LNCaP clone FGC (cell line): ENCODE results near the gene GPR180.

Source experiments
- DNase-seq: peaks from one replicate; pipeline ENCODE4 v3.0.0-alpha.2; 2011; ENCODE audit warnings: low read depth
- H3K4me3 ChIP-seq: 2 replicates; pipeline ENCODE4 v1.5.1; 2011; ENCODE audit warnings: mild to moderate bottlenecking, low read depth, low read length, control low read depth
- TF ChIP-seq, protein P1 (sequence below): IDR thresholded peaks from 2 replicates; pipeline ENCODE4 v1.5.1; 2012; ENCODE audit warnings: mild to moderate bottlenecking; ENCODE audit not compliant: control insufficient read depth, insufficient read depth; ENCODE audit errors: extremely low read depth

GPR180 gene

GRCh38 chr13:94569615-94570014 lies 32.0 kb upstream of the GPR180 start:
- TF ChIP-seq, protein P1, sequence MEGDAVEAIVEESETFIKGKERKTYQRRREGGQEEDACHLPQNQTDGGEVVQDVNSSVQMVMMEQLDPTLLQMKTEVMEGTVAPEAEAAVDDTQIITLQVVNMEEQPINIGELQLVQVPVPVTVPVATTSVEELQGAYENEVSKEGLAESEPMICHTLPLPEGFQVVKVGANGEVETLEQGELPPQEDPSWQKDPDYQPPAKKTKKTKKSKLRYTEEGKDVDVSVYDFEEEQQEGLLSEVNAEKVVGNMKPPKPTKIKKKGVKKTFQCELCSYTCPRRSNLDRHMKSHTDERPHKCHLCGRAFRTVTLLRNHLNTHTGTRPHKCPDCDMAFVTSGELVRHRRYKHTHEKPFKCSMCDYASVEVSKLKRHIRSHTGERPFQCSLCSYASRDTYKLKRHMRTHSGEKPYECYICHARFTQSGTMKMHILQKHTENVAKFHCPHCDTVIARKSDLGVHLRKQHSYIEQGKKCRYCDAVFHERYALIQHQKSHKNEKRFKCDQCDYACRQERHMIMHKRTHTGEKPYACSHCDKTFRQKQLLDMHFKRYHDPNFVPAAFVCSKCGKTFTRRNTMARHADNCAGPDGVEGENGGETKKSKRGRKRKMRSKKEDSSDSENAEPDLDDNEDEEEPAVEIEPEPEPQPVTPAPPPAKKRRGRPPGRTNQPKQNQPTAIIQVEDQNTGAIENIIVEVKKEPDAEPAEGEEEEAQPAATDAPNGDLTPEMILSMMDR: no peak
- no peak overlapping the region for H3K4me3 ChIP-seq
- no peak for DNase-seq

DNA sequence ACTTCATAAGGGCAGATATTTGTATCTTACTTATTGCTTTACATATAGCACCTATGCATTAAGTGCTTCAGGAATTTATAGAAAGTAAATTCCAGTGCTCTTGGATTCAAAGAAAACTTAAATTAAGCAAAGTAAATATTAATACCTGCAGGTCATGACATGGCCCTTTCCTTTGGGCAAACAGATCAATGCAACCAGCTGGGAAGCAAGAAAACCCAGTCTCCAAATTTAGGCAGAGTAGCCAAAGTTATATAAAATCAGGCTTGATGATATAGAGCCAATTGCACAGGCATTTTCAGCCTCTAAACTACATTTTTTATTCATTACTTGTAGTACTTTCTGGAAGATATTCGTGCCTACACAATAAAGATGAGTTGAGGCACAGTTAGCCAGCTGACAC lies 22.6 kb upstream of the GPR180 start:
- TF ChIP-seq, protein P1: no peak

DNA sequence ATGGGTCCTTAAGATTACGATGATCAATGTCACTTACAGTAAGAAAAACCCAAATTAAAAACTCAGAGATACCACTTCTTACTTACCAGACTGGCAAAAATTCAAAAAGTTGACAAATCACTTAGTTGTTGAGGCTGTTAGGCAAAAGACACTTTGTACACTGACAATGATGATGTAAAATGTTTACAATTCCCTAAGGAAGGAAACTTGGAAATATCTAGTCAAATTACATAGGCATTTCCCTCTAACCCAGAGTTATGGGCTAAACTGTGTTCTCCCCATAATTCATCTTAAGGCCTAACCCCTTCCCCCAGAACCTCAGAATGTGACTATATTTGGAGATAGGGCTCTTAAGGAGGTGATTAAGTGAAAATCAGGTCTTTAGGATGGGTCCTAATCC lies 17.7 kb upstream of the GPR180 start:
- no peak overlapping the region for H3K4me3 ChIP-seq
- TF ChIP-seq, protein P1: no peak
- no peak for DNase-seq

More for the DNA sequence above, 22.6 kb upstream of the GPR180 start:
- no peak overlapping the region for H3K4me3 ChIP-seq
- no peak for DNase-seq

GRCh38 chr13:94585543-94586101 lies 16.0 kb upstream of the GPR180 start:
- no peak overlapping the region for H3K4me3 ChIP-seq

DNA sequence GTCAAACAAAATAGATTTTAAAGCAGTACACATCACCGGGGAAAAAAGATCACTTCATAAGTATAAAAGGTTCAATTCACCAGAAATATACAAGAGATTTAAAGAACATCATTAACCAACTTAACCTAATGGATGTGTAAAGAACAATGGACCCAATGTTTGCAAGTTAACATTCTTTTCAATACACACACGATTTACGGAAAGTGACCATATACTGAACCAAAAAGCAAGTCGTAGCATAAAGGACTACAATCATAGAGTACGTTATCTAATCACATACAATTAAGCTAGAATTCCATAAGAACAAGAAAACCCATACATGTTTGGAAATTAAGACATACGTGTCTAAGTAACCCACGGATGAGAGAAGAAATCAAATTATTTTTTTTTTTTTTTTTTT lies 15.3 kb upstream of the GPR180 start:
- TF ChIP-seq, protein P1: no peak
- no peak for DNase-seq
- H3K4me3 ChIP-seq: no peak overlapping the region

More at GRCh38 chr13:94585543-94586101, 16.0 kb upstream of the GPR180 start:
- no peak for DNase-seq
- TF ChIP-seq, protein P1: no peak

GRCh38 chr13:94588541-94588940 lies 13.1 kb upstream of the GPR180 start:
- DNase-seq: no peak

More at GRCh38 chr13:94588541-94588940, 13.1 kb upstream of the GPR180 start:
- TF ChIP-seq, protein P1: no peak
- no peak overlapping the region for H3K4me3 ChIP-seq
